HG02759 (cell line): ENCODE measurements around the gene CEP120.
"Not testable (repeated sequence)": the region's sequence is repeated elsewhere in the genome, so short reads cannot be mapped to it uniquely, and the experiment has no call there.

ENCODE experiments used
- ATAC-seq: cut with Tn5 transposase; IDR thresholded peaks from one replicate; pipeline ENCODE4 v1.9.1; 2021; ENCODE audit warnings: mild to moderate bottlenecking, moderate library complexity; ENCODE audit not compliant: unreplicated experiment

The CEP120 gene

GRCh38 chr5:123439709-123440108 is 16.5 kb upstream of the CEP120 start:
- ATAC-seq, result no peak

DNA sequence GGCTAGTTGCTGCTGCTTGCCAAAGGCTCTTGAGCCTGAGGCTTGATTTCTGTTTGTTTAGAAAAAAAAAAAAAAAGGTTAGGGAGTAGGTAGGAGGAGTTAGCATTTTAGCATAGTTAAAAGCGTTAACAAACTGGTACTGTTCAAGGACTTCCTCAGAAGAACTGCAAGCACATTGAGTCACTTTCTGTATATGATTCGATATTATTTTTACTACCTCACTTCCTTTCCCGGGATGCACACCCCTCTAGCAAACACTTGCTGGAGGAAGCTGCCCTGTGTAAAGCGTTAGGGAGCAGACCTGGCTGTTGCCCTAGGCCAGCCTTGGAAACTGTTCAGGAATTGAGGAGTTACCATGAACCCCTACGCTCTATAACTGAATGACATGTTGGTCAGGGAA is 15.7 kb upstream of the CEP120 start:
- no peak for ATAC-seq

DNA sequence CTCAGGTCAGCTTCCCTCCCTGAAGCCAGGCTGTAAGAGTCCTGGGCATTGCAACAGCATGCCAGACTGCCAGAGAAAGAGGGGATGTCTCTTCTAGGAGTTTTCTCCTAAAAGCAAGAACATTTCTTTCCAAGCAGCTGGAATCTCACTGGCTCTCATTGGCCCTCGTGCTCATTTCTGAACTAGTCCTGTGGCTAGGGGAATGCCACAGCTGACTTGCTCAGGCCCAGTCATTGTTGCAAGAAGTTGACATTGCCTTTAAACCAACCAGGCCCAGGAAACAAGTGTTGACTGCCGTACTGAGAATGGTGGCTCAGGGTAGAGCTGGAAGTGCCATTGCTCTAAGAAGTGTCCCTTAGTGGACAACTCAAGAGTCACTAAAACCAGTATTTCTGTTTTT is 15.0 kb upstream of the CEP120 start:
- peak; percentile 85 for ATAC-seq

- no peak for ATAC-seq
These were observed 13.0 kb upstream of the CEP120 start for GRCh38 chr5:123436201-123436600.

DNA sequence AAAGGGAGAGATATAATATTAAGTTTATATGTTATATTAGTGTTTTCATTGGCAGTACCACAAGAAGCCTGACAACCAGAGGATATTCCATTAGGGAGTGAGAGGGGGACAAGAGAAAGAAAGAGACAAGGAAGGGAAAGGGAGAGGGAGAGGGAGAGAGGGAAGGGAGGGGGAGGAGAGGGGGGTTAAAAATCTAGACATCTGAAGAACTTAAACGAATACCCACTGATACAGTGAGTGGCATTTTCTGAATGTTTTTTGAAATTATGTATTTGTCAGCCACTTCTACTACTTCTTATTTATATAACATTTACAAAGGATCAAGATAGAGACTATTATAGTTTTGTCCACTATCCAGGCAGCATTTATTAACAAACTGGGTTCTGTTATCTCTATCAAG is 11.6 kb upstream of the CEP120 start:
- ATAC-seq, result no peak

- no peak for ATAC-seq
These were observed 10.4 kb upstream of the CEP120 start for GRCh38 chr5:123433596-123433995.

- ATAC-seq, result not testable (repeated sequence)
These were observed 7.2 kb upstream of the CEP120 start for GRCh38 chr5:123430441-123430840.

GRCh38 chr5:123429993-123430392 is 6.8 kb upstream of the CEP120 start:
- ATAC-seq, result no peak

- ATAC-seq, result no peak
These were observed 6.2 kb upstream of the CEP120 start for GRCh38 chr5:123429221-123429954.

DNA sequence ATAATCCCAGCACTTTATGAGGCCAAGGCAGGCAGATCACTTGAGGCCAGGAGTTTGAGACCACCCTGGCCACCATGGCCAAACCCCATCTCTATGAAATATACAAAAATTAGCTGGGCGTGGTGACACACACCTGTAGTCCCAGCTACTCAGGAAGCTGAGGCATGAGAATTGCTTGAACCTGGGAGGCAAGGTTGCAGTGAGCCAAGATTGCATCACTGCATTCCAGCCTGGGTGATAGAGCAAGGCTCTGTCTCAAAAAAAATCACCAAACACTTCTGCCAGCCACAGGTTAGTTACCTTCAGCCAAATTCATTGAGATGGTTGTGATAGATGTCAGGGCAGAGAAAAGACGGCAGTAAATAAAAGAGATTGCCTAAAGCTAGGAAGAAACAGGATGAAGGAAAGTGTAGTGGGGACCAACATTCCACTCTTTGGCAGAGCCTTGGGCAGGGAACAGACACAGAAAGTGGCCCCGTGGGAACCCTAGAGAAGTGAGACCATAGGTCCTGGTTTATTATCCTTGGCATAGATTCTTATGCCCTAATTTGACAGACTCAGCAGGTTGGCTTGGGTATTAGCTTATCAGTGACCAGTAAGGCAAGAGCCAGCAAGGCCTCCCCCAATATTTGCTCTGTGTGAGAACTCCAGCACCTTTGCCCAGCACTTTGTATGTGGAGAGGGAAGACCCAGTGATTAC is 5.5 kb upstream of the CEP120 start:
- no peak for ATAC-seq

GRCh38 chr5:123427281-123427680 is 4.1 kb upstream of the CEP120 start:
- no peak for ATAC-seq

DNA sequence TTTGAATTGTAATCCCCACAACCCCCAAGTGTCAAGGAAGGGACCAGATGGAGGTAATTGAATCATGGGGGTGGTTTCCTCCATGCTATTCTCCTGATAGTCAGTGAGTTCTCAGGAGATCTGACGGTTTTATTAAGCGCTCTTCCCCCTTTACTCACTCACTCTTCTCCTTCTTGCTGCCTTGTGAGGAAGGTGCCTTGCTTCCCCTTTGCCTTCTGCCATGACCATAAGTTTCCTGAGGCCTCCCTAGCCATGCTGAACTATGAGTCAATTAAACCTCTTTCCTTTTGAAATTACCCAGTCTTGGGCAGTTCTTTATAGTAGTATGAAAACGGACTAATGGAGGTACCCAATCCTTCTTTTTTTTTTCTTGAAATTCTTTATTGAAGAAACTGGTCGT is 2.2 kb upstream of the CEP120 start:
- ATAC-seq, result no peak

DNA sequence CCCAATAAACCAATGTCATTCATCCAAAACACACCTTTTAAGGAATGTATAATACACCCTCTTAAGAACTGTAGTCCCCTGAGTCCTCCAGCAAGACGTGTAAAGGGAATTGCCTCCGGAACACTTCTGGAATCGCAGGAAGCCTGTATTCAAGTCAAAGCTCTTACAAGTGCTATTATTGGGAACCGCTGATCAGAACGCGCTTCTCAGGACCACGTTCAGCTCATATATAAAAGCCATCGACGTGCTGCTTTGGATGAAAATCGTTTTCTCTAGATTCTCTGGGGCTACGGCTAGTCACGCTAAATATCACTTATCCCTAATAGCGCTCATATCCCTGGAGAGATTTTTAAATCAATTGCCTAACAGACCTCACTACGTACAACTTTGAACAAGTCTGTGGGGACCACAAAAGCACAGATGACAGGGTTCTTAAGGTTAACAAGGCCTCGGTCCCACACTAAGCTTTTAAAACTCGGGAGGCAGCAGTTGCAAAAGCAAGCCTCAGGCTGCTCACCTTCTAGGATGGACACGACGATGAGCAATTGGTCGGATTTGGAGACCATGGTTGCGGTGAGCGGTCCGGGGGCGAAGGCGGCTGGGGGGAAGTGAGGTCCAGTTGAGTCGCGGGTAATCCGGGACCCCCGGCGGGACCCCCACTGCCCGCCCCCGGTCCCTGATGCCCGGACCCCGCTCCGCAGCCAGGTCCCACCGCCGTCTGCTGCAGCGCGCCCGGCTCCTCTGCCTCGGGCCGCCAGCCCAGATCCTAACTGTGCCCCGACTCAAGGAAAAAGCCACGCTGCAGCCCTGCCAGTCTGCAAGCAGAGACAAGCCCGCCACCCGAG is 548 bp downstream of the CEP120 start:
- ATAC-seq, result peak; percentile 23

DNA sequence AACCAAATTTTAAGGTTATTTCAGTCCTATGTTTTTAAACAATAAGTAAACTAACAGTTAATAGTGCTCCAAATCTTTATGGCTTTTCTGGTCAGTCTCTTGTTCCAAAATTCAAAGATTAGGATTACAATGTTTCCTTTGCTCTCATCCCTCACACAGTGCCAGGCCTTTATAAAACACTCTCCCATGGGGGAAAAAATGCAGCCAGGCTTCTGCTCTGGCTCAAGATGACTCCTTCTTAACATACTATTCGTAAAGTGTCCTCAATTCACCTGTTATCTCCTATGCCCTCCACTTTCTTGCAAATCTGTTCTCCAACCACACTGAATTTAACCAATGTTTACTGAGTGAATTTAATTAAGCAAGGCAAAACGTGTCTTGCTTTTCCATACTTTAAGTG is 1.4 kb downstream of the CEP120 start:
- ATAC-seq, result no peak

DNA sequence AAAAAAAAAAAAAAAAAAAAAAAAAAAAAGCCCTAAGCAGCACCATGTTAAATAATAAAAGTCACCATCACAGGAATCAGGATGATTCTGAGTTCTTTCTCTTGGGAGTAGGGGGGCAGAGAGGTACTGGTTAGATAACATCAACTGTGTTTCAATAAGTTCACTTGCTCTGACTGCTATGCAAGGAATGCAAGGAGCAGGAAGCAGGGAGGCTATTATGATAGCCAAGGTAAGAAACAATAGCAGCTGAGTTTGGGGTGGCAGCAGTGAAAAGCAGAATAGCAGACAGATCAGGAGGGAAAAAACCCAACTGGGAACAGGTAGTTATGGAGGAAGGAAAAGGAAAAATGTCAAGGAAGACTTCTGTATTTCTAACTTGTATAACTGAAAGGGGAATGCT is 8.2 kb downstream of the CEP120 start:
- ATAC-seq, result no peak

- no peak for ATAC-seq
These were observed 11.0 kb downstream of the CEP120 start for GRCh38 chr5:123412206-123412605.

GRCh38 chr5:123401999-123402398 is 21.2 kb downstream of the CEP120 start:
- not testable (repeated sequence) for ATAC-seq

DNA sequence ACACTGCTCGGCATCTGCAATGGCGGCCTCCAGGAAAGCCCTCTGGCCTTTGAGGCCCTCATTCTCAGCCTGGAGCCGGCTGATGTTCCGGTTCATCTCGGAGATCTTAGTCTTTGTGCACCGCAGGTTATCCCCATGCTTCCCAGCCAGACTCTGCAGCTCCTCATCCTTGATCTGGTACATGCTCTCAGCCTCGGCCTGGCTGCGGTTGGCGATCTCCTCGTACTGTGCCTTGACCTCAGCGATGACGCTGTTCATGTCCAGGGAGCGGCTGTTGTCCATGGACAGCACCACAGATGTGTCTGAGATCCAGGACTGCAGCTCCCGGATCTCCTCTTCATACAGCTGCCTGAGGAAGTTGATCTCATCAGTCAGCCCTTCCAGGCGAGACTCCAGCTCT is 21.9 kb downstream of the CEP120 start:
- no peak for ATAC-seq

GRCh38 chr5:123400870-123401291 is 22.3 kb downstream of the CEP120 start:
- not testable (repeated sequence) for ATAC-seq

- ATAC-seq, result peak; percentile 79
These were observed 25.0 kb downstream of the CEP120 start for GRCh38 chr5:123398058-123398733.

- ATAC-seq, result no peak
These were observed 25.7 kb downstream of the CEP120 start for GRCh38 chr5:123397538-123397937.
